Mesodermal cell (in vitro differentiated cells): ENCODE measurements around the gene FAM76B.
A peak's percentile ranks its signal among the peaks of the same experiment; 100 is the strongest.

Experiments
- H3K27ac ChIP-seq: 2 replicates; pipeline ENCODE4 v1.7.0; 2013; ENCODE audit warnings: mild to moderate bottlenecking, low read depth, low read length, moderate library complexity; ENCODE audit not compliant: severe bottlenecking
- H3K36me3 ChIP-seq: 2 replicates; pipeline ENCODE4 v1.7.1; 2013; ENCODE audit warnings: mild to moderate bottlenecking, low read length, moderate library complexity; ENCODE audit not compliant: control insufficient read depth, insufficient read depth
- H3K4me1 ChIP-seq: one replicate; pipeline ENCODE4 v1.7.1; 2013; ENCODE audit warnings: mild to moderate bottlenecking, low read length; ENCODE audit not compliant: insufficient read depth, control insufficient read depth, poor library complexity, severe bottlenecking
- H3K4me3 ChIP-seq: 2 replicates; pipeline ENCODE4 v1.7.0; 2013; ENCODE audit warnings: low read length, control low read depth, mild to moderate bottlenecking; ENCODE audit not compliant: insufficient read depth, poor library complexity, severe bottlenecking; ENCODE audit errors: extremely low read depth
- H3K9me3 ChIP-seq: 2 replicates; pipeline ENCODE4 v1.7.1; 2013; ENCODE audit warnings: mild to moderate bottlenecking, low read length, moderate library complexity; ENCODE audit not compliant: control insufficient read depth
- WGBS, 2 experiments: methylation state at CpG; one replicate each; pipeline ENCODE4 v1.1.5; 2013; ENCODE audit warnings: missing lambda C conversion rate in 2 of 2; ENCODE audit not compliant: insufficient coverage in 2 of 2; 5-methylcytosine and 5-hydroxymethylcytosine counted together

FAM76B gene

GRCh38 chr11:95792700-95793099 lies 3.1 kb upstream of the FAM76B start:
- Histone ChIP-seq H3K4me1 (no peaks in the 10 kb centered on the region), H3K4me3 (no peak overlapping the region), H3K9me3 (no peaks in the 10 kb centered on the region), H3K27ac (no peak overlapping the region), H3K36me3 (peaks cover 4% of the 10 kb centered on the region)
- WGBS, 2 experiments, result 93 to 100% methylated on average over 2 to 7 of the region's 7 CpGs

- Histone ChIP-seq H3K9me3 (no peaks in the 10 kb centered on the region), H3K4me3 (peak overlapping the region; percentile 98), H3K36me3 (peaks cover 6% of the 10 kb centered on the region), H3K4me1 (no peaks in the 10 kb centered on the region), H3K27ac (no peak overlapping the region)
- WGBS, 2 experiments, result 65 to 80% methylated on average over 2 to 4 of the region's 8 CpGs
These were observed 2.6 kb upstream of the FAM76B start for GRCh38 chr11:95792200-95792599.

- Histone ChIP-seq H3K4me1 (no peaks in the 10 kb centered on the region), H3K36me3 (peaks cover 11% of the 10 kb centered on the region), H3K4me3 (peak overlapping the region; percentile 98), H3K9me3 (no peaks in the 10 kb centered on the region), H3K27ac (no peak overlapping the region)
- 18 to 23% methylated on average over 8 of the region's 8 CpGs for WGBS, 2 experiments
These were observed 2.1 kb upstream of the FAM76B start for GRCh38 chr11:95791709-95792033.

- no peaks in the 10 kb centered on the region for H3K4me1 ChIP-seq
- WGBS, 2 experiments, result 3% methylated on average over 16 to 24 of the region's 29 CpGs
- no peaks in the 10 kb centered on the region for H3K9me3 ChIP-seq
- H3K27ac ChIP-seq, result peak overlapping the region; percentile 99
- peaks cover 13% of the 10 kb centered on the region for H3K36me3 ChIP-seq
- peak overlapping the region; percentile 98 for H3K4me3 ChIP-seq
These were observed 1.5 kb upstream of the FAM76B start for GRCh38 chr11:95790933-95791708.

- H3K4me3 ChIP-seq, result peak within 1 kb of the TSS; percentile 98
- no peaks in the 10 kb centered on the region for H3K9me3 ChIP-seq
- H3K27ac ChIP-seq, result peak within 1 kb of the TSS; percentile 99
- peaks cover 21% of the 10 kb centered on the region for H3K36me3 ChIP-seq
- H3K4me1 ChIP-seq, result no peaks in the 10 kb centered on the region
- 0% methylated on average over 45 to 50 of the region's 55 CpGs for whole genome bisulfite sequencing, 2 experiments
These were observed 746 bp upstream of the FAM76B start, which contains the start of gene CEP57 for GRCh38 chr11:95790123-95790932. CEP57 (plus strand) TSS chr11:95790498; CDS start chr11:95790699, 201 bp downstream.

GRCh38 chr11:95788921-95789505 lies 569 bp downstream of the FAM76B start:
- WGBS, 2 experiments, result 0 to 1% methylated on average over 31 to 34 of the region's 34 CpGs
- peaks cover 33% of the 10 kb centered on the region for H3K36me3 ChIP-seq
- H3K4me3 ChIP-seq, result peak overlapping the region; percentile 98
- peak overlapping the region; percentile 99 for H3K27ac ChIP-seq
- no peaks in the 10 kb centered on the region for H3K9me3 ChIP-seq
- no peaks in the 10 kb centered on the region for H3K4me1 ChIP-seq

GRCh38 chr11:95780544-95780943 lies 9.0 kb downstream of the FAM76B start:
- no peaks in the 10 kb centered on the region for H3K4me1 ChIP-seq
- H3K9me3 ChIP-seq, result no peaks in the 10 kb centered on the region
- H3K4me3 ChIP-seq, result no peak overlapping the region
- no peak overlapping the region for H3K27ac ChIP-seq
- peaks cover 56% of the 10 kb centered on the region for H3K36me3 ChIP-seq
- WGBS, 2 experiments, result 100% methylated on average over 1 of the region's 2 CpGs; no CpG with 5 or more reads in 1 of the 2 experiments

- peaks cover 55% of the 10 kb centered on the region for H3K36me3 ChIP-seq
- 86 to 95% methylated on average over 1 to 2 of the region's 3 CpGs for WGBS, 2 experiments
- H3K4me3 ChIP-seq, result no peak overlapping the region
- H3K4me1 ChIP-seq, result no peaks in the 10 kb centered on the region
- no peaks in the 10 kb centered on the region for H3K9me3 ChIP-seq
- no peak overlapping the region for H3K27ac ChIP-seq
These were observed 10.9 kb downstream of the FAM76B start for GRCh38 chr11:95778699-95779098.

- H3K36me3 ChIP-seq, result peaks cover 46% of the 10 kb centered on the region
- no peaks in the 10 kb centered on the region for H3K9me3 ChIP-seq
These were observed 12.7 kb downstream of the FAM76B start for GRCh38 chr11:95776859-95777258.

GRCh38 chr11:95768521-95768920 lies 21.1 kb downstream of the FAM76B start:
- H3K27ac ChIP-seq, result no peak overlapping the region
- peaks cover 6% of the 10 kb centered on the region for H3K36me3 ChIP-seq
- WGBS, 2 experiments, result 81 to 100% methylated on average over 2 of the region's 2 CpGs
- H3K4me1 ChIP-seq, result no peaks in the 10 kb centered on the region
- H3K4me3 ChIP-seq, result no peak overlapping the region
- no peaks in the 10 kb centered on the region for H3K9me3 ChIP-seq

More at GRCh38 chr11:95776859-95777258, 12.7 kb downstream of the FAM76B start:
- no peak overlapping the region for H3K4me3 ChIP-seq
- no peak overlapping the region for H3K27ac ChIP-seq
- no peaks in the 10 kb centered on the region for H3K4me1 ChIP-seq
